Astrocyte (in vitro differentiated cells and primary cell): ENCODE measurements around the gene SLC44A1.

Experiments used
- EZH2 ChIP-seq: IDR thresholded peaks from 2 replicates; pipeline ENCODE4 v1.6.1; 2012; ENCODE audit warnings: mild to moderate bottlenecking, low read length, inconsistent platforms; ENCODE audit not compliant: insufficient read depth
- TF ChIP-seq, protein P1 (sequence below): IDR thresholded peaks from 2 replicates; pipeline ENCODE4 v1.5.1; 2011; ENCODE audit warnings: low read depth, mild to moderate bottlenecking, inconsistent platforms, low read length, moderate library complexity; ENCODE audit not compliant: insufficient read depth

DNA sequence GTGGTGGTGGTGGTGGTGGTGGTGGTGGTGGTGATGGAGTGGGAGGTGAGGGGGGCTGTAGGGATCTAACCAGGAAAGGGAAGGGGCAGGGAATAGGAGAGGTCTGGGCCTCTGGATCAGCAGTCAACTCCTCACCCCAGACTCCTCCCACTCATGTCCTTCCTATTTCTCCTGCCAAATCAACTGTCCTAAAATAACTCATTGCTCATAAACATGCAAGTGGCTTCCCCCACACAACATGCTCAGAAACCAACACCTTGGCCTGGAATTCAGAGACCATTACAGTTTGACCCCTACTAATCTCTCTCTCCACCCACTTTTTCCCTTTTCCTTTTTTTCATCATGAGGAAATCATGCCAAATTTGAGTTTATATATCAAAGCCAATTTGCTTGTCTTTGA lies 195.0 kb downstream of the SLC44A1 start:
- no peak for TF ChIP-seq EZH2
- TF ChIP-seq, protein P1, sequence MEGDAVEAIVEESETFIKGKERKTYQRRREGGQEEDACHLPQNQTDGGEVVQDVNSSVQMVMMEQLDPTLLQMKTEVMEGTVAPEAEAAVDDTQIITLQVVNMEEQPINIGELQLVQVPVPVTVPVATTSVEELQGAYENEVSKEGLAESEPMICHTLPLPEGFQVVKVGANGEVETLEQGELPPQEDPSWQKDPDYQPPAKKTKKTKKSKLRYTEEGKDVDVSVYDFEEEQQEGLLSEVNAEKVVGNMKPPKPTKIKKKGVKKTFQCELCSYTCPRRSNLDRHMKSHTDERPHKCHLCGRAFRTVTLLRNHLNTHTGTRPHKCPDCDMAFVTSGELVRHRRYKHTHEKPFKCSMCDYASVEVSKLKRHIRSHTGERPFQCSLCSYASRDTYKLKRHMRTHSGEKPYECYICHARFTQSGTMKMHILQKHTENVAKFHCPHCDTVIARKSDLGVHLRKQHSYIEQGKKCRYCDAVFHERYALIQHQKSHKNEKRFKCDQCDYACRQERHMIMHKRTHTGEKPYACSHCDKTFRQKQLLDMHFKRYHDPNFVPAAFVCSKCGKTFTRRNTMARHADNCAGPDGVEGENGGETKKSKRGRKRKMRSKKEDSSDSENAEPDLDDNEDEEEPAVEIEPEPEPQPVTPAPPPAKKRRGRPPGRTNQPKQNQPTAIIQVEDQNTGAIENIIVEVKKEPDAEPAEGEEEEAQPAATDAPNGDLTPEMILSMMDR, result no peak
